Glutamatergic neuron (in vitro differentiated cells): ENCODE measurements around the gene EFCAB9. TPM values are rescaled to one million over a fixed set of nuclear protein-coding genes. Genes with fewer than 3 reads are reported as not detected.
A peak's percentile ranks its signal among the peaks of the same experiment; 100 is the strongest.

ENCODE experiments used
- DNase-seq: peaks from one replicate; pipeline ENCODE4 v3.0.0; 2022
- H3K27ac Mint-ChIP-seq: one replicate; pipeline ENCODE4 v1.8.0; 2020; ENCODE audit warnings: mild to moderate bottlenecking, mixed read lengths, inconsistent platforms; ENCODE audit not compliant: unreplicated experiment
- H3K27me3 Mint-ChIP-seq: one replicate; pipeline ENCODE4 v1.8.0; 2020; ENCODE audit warnings: mild to moderate bottlenecking, moderate library complexity, mixed read lengths, inconsistent platforms; ENCODE audit not compliant: unreplicated experiment
- H3K36me3 Mint-ChIP-seq: one replicate; pipeline ENCODE4 v1.8.0; 2020; ENCODE audit warnings: mild to moderate bottlenecking, mixed read lengths, inconsistent platforms; ENCODE audit not compliant: unreplicated experiment
- H3K4me1 Mint-ChIP-seq: one replicate; pipeline ENCODE4 v1.8.0; 2020; ENCODE audit warnings: mild to moderate bottlenecking, low read depth, mixed read lengths, inconsistent platforms; ENCODE audit not compliant: unreplicated experiment
- H3K4me3 Mint-ChIP-seq: one replicate; pipeline ENCODE4 v1.8.0; 2020; ENCODE audit warnings: mild to moderate bottlenecking, mixed read lengths, inconsistent platforms; ENCODE audit not compliant: unreplicated experiment
- H3K9me3 Mint-ChIP-seq: one replicate; pipeline ENCODE4 v1.8.0; 2020; ENCODE audit warnings: mild to moderate bottlenecking, moderate library complexity, mixed read lengths, inconsistent platforms; ENCODE audit not compliant: unreplicated experiment
- CTCF ChIP-seq: fragments of 200-600 bp; sonication (generic); IDR thresholded peaks from one replicate; pipeline ENCODE4 v1.5.0; 2021; ENCODE audit not compliant: partially characterized antibody, unreplicated experiment
- total RNA-seq: library from RNA; stranded (reverse); fragmentation: NEBNext Ultra II Directional; extraction: Animal tissue kit (Norgen Biotek cat#: 25700); gene quantifications from one replicate; pipeline ENCODE4 v1.2.1, GENCODE V29; 2021; ENCODE audit not compliant: unreplicated experiment

The EFCAB9 gene
- total RNA-seq, 1 donor from 2014 or later = not detected

GRCh38 chr5:172180936-172181335 lies 13.0 kb upstream of the EFCAB9 start:
- no peak overlapping the region for H3K4me3 Mint-ChIP-seq
- no peaks in the 10 kb centered on the region for H3K36me3 Mint-ChIP-seq
- no peak for DNase-seq
- peaks cover 25% of the 10 kb centered on the region for H3K4me1 Mint-ChIP-seq
- H3K27me3 Mint-ChIP-seq = peaks cover 5% of the 10 kb centered on the region
- peaks cover 2% of the 10 kb centered on the region for H3K9me3 Mint-ChIP-seq
- H3K27ac Mint-ChIP-seq = no peak overlapping the region
- no peak for TF ChIP-seq CTCF

GRCh38 chr5:172182291-172182690 lies 11.7 kb upstream of the EFCAB9 start:
- peaks cover 3% of the 10 kb centered on the region for H3K9me3 Mint-ChIP-seq
- DNase-seq = no peak
- H3K36me3 Mint-ChIP-seq = no peaks in the 10 kb centered on the region
- H3K4me3 Mint-ChIP-seq = no peak overlapping the region
- H3K27me3 Mint-ChIP-seq = peaks cover 7% of the 10 kb centered on the region
- no peak for TF ChIP-seq CTCF
- H3K4me1 Mint-ChIP-seq = peaks cover 22% of the 10 kb centered on the region
- H3K27ac Mint-ChIP-seq = no peak overlapping the region

GRCh38 chr5:172183881-172184280 lies 10.1 kb upstream of the EFCAB9 start:
- peaks cover 3% of the 10 kb centered on the region for H3K9me3 Mint-ChIP-seq
- H3K36me3 Mint-ChIP-seq = no peaks in the 10 kb centered on the region
- no peak overlapping the region for H3K4me3 Mint-ChIP-seq
- peaks cover 15% of the 10 kb centered on the region for H3K4me1 Mint-ChIP-seq
- H3K27ac Mint-ChIP-seq = no peak overlapping the region
- no peak for TF ChIP-seq CTCF
- no peak for DNase-seq
- peaks cover 6% of the 10 kb centered on the region for H3K27me3 Mint-ChIP-seq

GRCh38 chr5:172185096-172185461 lies 8.9 kb upstream of the EFCAB9 start:
- peaks cover 10% of the 10 kb centered on the region for H3K4me1 Mint-ChIP-seq
- H3K4me3 Mint-ChIP-seq = peak overlapping the region; percentile 99
- peak overlapping the region; percentile 15 for H3K27ac Mint-ChIP-seq
- no peak for TF ChIP-seq CTCF
- H3K9me3 Mint-ChIP-seq = peaks cover 4% of the 10 kb centered on the region
- DNase-seq = no peak
- no peaks in the 10 kb centered on the region for H3K36me3 Mint-ChIP-seq
- H3K27me3 Mint-ChIP-seq = peaks cover 6% of the 10 kb centered on the region

- Mint-ChIP-seq H3K4me3 (peak overlapping the region; percentile 99), H3K9me3 (peaks cover 4% of the 10 kb centered on the region), H3K36me3 (no peaks in the 10 kb centered on the region), H3K4me1 (peaks cover 10% of the 10 kb centered on the region), H3K27ac (peak overlapping the region; percentile 48), H3K27me3 (peaks cover 6% of the 10 kb centered on the region)
- TF ChIP-seq CTCF = no peak
- no peak for DNase-seq
Measured at GRCh38 chr5:172186114-172186695, 7.8 kb upstream of the EFCAB9 start.
